Neuronal stem cell (in vitro differentiated cells): ENCODE results near the gene ANKRD28.

Source experiments
- DNase-seq: peaks from one replicate; pipeline ENCODE4 v3.0.0-alpha.2; 2013; ENCODE audit warnings: low spot score
- H2AFZ ChIP-seq: one replicate; pipeline ENCODE4 v1.6.1; 2013; ENCODE audit warnings: mild to moderate bottlenecking, low read length, inconsistent platforms
- H2AK5ac ChIP-seq: 2 replicates; pipeline ENCODE4 v1.6.1; 2013; ENCODE audit warnings: low read depth, mild to moderate bottlenecking, inconsistent platforms, low read length, moderate library complexity, mixed read lengths
- H2BK120ac ChIP-seq: 2 replicates; pipeline ENCODE4 v1.6.1; 2013; ENCODE audit warnings: low read depth, mild to moderate bottlenecking, inconsistent platforms, low read length, moderate library complexity, mixed read lengths
- H2BK12ac ChIP-seq: one replicate; pipeline ENCODE4 v1.6.1; 2013; ENCODE audit warnings: low read length, inconsistent platforms
- H2BK15ac ChIP-seq: 2 replicates; pipeline ENCODE4 v1.6.1; 2013; ENCODE audit warnings: mild to moderate bottlenecking, low read length, inconsistent platforms, mixed read lengths
- H2BK5ac ChIP-seq: one replicate; pipeline ENCODE4 v1.6.1; 2013; ENCODE audit warnings: inconsistent platforms, mild to moderate bottlenecking, low read length, moderate library complexity
- H3K14ac ChIP-seq: one replicate; pipeline ENCODE4 v1.6.1; 2013; ENCODE audit warnings: low read length, inconsistent platforms
- H3K18ac ChIP-seq: 2 replicates; pipeline ENCODE4 v1.6.1; 2013; ENCODE audit warnings: low read length, inconsistent platforms
- H3K23ac ChIP-seq: 2 replicates; pipeline ENCODE4 v1.6.1; 2013; ENCODE audit warnings: low read depth, mild to moderate bottlenecking, mixed read lengths, low read length, inconsistent platforms; ENCODE audit not compliant: poor library complexity
- H3K27ac ChIP-seq: replicated peaks from 3 replicates; pipeline ENCODE4 v1.5.1; 2013; ENCODE audit warnings: low read length, inconsistent platforms
- H3K27me3 ChIP-seq, 3 experiments: 2 replicates each; pipeline ENCODE4 v1.6.1; 2013; ENCODE audit warnings: low read length in 3 of 3, mild to moderate bottlenecking in 2 of 3, inconsistent platforms in 1 of 3, low read depth in 1 of 3, mixed read lengths in 1 of 3, moderate library complexity in 1 of 3; ENCODE audit not compliant: control insufficient read depth in 3 of 3, insufficient read depth in 3 of 3
- H3K36me3 ChIP-seq, 2 donors: replicated peaks in 1 of 2; 2 replicates each; pipeline ENCODE4 v1.6.1; 2013; ENCODE audit warnings: low read length in 2 of 2; ENCODE audit not compliant: control insufficient read depth in 2 of 2, insufficient read depth in 2 of 2
- H3K4ac ChIP-seq: 2 replicates; pipeline ENCODE4 v1.6.1; 2013; ENCODE audit warnings: inconsistent platforms, mild to moderate bottlenecking, low read length, moderate library complexity
- H3K4me1 ChIP-seq, 2 donors: 1 replicate in 1 of 2; 2 replicates in 1 of 2; pipeline ENCODE4 v1.6.1; 2013; ENCODE audit warnings: low read length in 2 of 2, low read depth in 1 of 2; ENCODE audit not compliant: control insufficient read depth in 2 of 2, insufficient read depth in 1 of 2
- H3K4me2 ChIP-seq: one replicate; pipeline ENCODE4 v1.6.1; 2013; ENCODE audit warnings: mild to moderate bottlenecking, low read length, inconsistent platforms; ENCODE audit not compliant: insufficient read depth, poor library complexity, severe bottlenecking
- H3K4me3 ChIP-seq, 2 donors: 2 replicates each; pipeline ENCODE4 v1.5.1; 2013; ENCODE audit warnings: low read length in 2 of 2, mild to moderate bottlenecking in 2 of 2, inconsistent platforms in 1 of 2, moderate library complexity in 1 of 2
- H3K79me1 ChIP-seq: one replicate; pipeline ENCODE4 v1.6.1; 2013; ENCODE audit warnings: low read depth, mild to moderate bottlenecking, inconsistent platforms, low read length, moderate library complexity
- H3K9ac ChIP-seq: one replicate; pipeline ENCODE4 v1.6.1; 2013; ENCODE audit warnings: mild to moderate bottlenecking, low read depth, low read length, inconsistent platforms; ENCODE audit not compliant: poor library complexity
- H3K9me3 ChIP-seq, 2 donors: replicated peaks in 1 of 2; 2 replicates each; pipeline versions ENCODE3 to v1.6.1; 2013; ENCODE audit warnings: low read length in 2 of 2, mild to moderate bottlenecking in 2 of 2, inconsistent platforms in 1 of 2, low read depth in 1 of 2, mixed read lengths in 1 of 2, moderate library complexity in 1 of 2; ENCODE audit not compliant: control insufficient read depth in 2 of 2, insufficient read depth in 1 of 2
- H4K8ac ChIP-seq: one replicate; pipeline ENCODE4 v1.6.1; 2013; ENCODE audit warnings: low read depth, mild to moderate bottlenecking, inconsistent platforms, low read length, moderate library complexity
- H4K91ac ChIP-seq: one replicate; pipeline ENCODE4 v1.6.1; 2013; ENCODE audit warnings: low read length, low read depth, mild to moderate bottlenecking, inconsistent platforms; ENCODE audit not compliant: poor library complexity
- WGBS, 2 donors: extraction: QIAGEN DNeasy Blood & Tissue Kit; methylation state at CpG; one replicate each; pipeline ENCODE4 v1.1.7; 2013; ENCODE audit warnings: missing lambda C conversion rate in 2 of 2, mixed read lengths in 1 of 2; ENCODE audit not compliant: insufficient read length in 2 of 2, insufficient replicate concordance in 1 of 2; ENCODE audit errors: extremely low coverage in 2 of 2; 5-methylcytosine and 5-hydroxymethylcytosine counted together

ANKRD28 gene

DNA sequence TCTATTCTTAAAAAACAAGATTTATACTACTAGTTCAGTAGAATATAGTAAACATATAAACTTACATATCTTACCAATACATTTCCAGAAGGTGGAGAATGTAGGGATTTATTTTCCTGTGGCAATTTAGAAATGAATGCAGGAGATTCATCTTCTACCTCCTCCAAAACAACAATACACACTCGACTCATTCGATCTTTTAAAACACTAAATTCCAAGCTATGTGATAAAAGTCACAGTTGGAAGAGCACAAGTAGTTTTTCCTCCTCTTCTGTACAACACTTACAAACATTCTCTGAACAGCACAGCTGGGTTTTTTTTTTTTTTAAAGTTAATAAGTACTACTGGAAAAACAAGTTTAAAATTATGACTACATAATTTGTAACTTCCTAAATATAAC is 1.4 kb downstream of the ANKRD28 start:
- H3K36me3 ChIP-seq: peaks cover 0 to 22% of the 10 kb centered on the region in 2 donors
- H3K9me3 ChIP-seq: peaks cover 0 to 6% of the 10 kb centered on the region in 2 donors
- H3K14ac ChIP-seq: no peak overlapping the region
- no peaks in the 10 kb centered on the region for H3K79me1 ChIP-seq
- no peak overlapping the region for H3K23ac ChIP-seq
- no peak overlapping the region for H4K91ac ChIP-seq
- no peak overlapping the region for H2AK5ac ChIP-seq
- H3K9ac ChIP-seq: no peak overlapping the region
- H3K27me3 ChIP-seq: no peaks in the 10 kb centered on the region
- no peak overlapping the region for H2AFZ ChIP-seq
- no peak overlapping the region for H3K18ac ChIP-seq
- no peak overlapping the region for H2BK5ac ChIP-seq
- H3K27ac ChIP-seq: no peak overlapping the region
- H2BK120ac ChIP-seq: no peak overlapping the region
- H3K4me1 ChIP-seq: peaks cover 0 to 17% of the 10 kb centered on the region in 2 donors
- no peak overlapping the region for H3K4ac ChIP-seq
- no peak overlapping the region for H3K4me2 ChIP-seq
- DNase-seq: no peak
- H2BK12ac ChIP-seq: no peak overlapping the region
- no CpG with 5 or more reads among the region's 2 CpGs for WGBS, 2 donors
- no peak overlapping the region for H4K8ac ChIP-seq
- peak overlapping the region in 1 of 2 donors; percentile 34 for H3K4me3 ChIP-seq
- H2BK15ac ChIP-seq: no peak overlapping the region

DNA sequence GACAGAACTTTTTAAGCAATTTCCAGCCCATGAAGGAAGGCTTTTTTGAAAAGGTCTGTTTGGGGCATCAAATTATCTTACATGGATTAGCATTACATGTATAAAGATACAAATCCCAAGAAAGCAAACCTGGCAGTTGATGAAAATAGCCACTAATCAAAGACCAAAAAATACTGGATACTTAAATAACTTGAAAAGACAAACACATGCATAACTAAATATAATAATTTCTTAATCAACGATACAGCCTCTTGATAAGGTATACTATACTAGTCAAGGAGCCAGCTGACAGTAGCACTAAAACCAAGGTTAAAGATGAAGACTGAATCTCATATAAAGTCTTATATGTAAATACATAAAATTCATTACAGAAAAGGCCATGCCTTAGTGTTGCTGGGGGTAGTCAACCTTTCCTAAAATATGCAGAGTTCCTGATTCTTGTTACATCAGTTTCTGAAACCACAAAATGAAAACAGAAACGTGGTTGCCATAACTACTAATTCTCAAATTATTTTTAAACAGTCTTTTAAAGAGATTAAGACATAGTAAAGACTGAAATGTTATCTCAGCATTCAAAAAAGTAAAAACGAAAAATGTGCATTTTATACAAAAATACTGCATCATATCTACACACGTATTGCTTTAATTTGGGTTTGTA is 2.0 kb downstream of the ANKRD28 start:
- Histone ChIP-seq H3K4me3 (peak overlapping the region in 1 of 2 donors; percentile 34), H3K4me2 (no peak overlapping the region), H2BK15ac (no peak overlapping the region), H3K9ac (no peak overlapping the region), H3K27ac (no peak overlapping the region), H3K23ac (no peak overlapping the region), H2BK12ac (no peak overlapping the region), H3K18ac (no peak overlapping the region), H3K36me3 (peaks cover 0 to 24% of the 10 kb centered on the region in 2 donors), H3K4ac (no peak overlapping the region), H2AK5ac (no peak overlapping the region), H4K91ac (no peak overlapping the region), H2BK120ac (no peak overlapping the region), H3K14ac (no peak overlapping the region), H3K9me3 (peaks cover 0 to 11% of the 10 kb centered on the region in 2 donors), H3K4me1 (peaks cover 0 to 17% of the 10 kb centered on the region in 2 donors), H4K8ac (no peak overlapping the region), H3K79me1 (no peaks in the 10 kb centered on the region), H2AFZ (no peak overlapping the region), H2BK5ac (no peak overlapping the region), H3K27me3 (no peaks in the 10 kb centered on the region)
- no peak for DNase-seq
- WGBS, 2 donors: no CpG with 5 or more reads among the region's 4 CpGs

DNA sequence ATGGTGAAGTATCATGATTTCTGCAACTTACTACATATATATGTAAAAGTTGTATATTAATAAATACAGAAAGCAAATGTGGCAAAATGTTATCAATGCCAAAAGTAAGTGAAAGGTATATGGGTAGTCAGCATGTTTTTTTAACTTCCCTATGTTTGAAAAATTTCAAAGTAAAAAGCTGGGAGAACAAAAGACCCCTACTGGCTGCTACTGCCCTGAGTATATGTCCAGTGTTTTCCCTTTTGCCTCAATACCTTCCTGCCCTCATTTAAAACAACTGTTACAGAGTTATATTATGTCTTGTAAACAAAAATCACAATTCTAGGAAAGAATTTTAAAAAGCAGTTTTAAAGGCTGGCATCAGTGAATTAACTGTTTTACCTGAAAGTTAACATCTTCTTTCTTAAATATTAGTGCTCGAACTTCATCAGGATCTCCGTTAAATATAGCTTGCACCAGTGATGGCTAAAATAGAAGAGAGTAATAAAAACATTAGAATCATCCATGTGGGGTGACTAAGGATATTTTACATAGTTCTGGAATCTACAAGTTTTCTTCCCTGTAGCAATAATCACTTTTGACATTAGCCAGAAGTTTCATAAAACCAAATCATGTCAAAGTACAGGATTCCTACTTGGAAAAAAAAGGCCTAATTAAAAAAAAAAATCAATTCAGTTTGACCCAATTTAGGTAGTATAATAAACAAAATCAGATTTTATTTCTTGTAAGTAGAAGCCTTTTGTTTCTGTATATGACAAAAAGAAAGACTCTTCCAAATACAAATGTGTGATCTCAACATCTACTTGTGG is 2.7 kb downstream of the ANKRD28 start:
- H3K4me2 ChIP-seq: no peak overlapping the region
- no peak overlapping the region for H4K8ac ChIP-seq
- no peak for DNase-seq
- H3K4me3 ChIP-seq: peak overlapping the region in 1 of 2 donors; percentile 34
- H3K27ac ChIP-seq: no peak overlapping the region
- H2BK5ac ChIP-seq: no peak overlapping the region
- H3K36me3 ChIP-seq: peaks cover 0 to 24% of the 10 kb centered on the region in 2 donors
- H3K79me1 ChIP-seq: no peaks in the 10 kb centered on the region
- H3K14ac ChIP-seq: no peak overlapping the region
- peaks cover 0 to 15% of the 10 kb centered on the region in 2 donors for H3K9me3 ChIP-seq
- WGBS, 2 donors: no CpG with 5 or more reads among the region's 2 CpGs
- H3K4ac ChIP-seq: no peak overlapping the region
- H3K18ac ChIP-seq: no peak overlapping the region
- H4K91ac ChIP-seq: no peak overlapping the region
- H3K9ac ChIP-seq: no peak overlapping the region
- no peak overlapping the region for H2BK12ac ChIP-seq
- H2AK5ac ChIP-seq: no peak overlapping the region
- H2BK15ac ChIP-seq: no peak overlapping the region
- no peak overlapping the region for H2BK120ac ChIP-seq
- no peaks in the 10 kb centered on the region for H3K27me3 ChIP-seq
- H3K23ac ChIP-seq: no peak overlapping the region
- H2AFZ ChIP-seq: no peak overlapping the region
- H3K4me1 ChIP-seq: peaks cover 0 to 17% of the 10 kb centered on the region in 2 donors

DNA sequence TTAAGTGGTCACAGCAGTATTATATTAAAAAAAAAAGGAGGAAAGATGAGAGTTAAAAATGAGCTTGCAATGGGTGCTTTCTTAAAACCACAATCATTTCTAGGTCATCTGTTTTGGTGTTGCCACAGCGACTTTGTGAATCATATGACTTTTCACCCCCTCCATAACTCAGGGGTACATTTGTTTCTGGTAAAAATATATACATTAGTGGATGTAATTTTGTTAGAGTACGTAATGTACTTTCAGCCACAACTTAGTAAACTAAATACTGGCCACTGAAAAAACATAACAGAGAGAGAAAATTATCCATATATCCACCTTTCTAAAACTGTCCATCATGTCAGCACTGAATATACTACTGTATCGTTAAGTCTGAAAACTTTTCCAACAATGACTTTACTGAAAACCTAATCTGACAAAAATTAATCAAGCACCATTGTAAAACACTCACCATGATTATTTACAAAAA is 3.4 kb downstream of the ANKRD28 start:
- no peak overlapping the region for H2BK5ac ChIP-seq
- H3K9ac ChIP-seq: no peak overlapping the region
- H2AK5ac ChIP-seq: no peak overlapping the region
- no peak overlapping the region for H3K4me2 ChIP-seq
- DNase-seq: no peak
- no CpG with 5 or more reads among the region's 3 CpGs for WGBS, 2 donors
- H3K23ac ChIP-seq: no peak overlapping the region
- no peak overlapping the region for H2AFZ ChIP-seq
- H2BK15ac ChIP-seq: no peak overlapping the region
- no peaks in the 10 kb centered on the region for H3K27me3 ChIP-seq
- H3K14ac ChIP-seq: no peak overlapping the region
- no peaks in the 10 kb centered on the region for H3K79me1 ChIP-seq
- H3K4me1 ChIP-seq: peaks cover 0 to 17% of the 10 kb centered on the region in 2 donors
- H2BK120ac ChIP-seq: no peak overlapping the region
- H4K91ac ChIP-seq: no peak overlapping the region
- peaks cover 0 to 24% of the 10 kb centered on the region in 2 donors for H3K36me3 ChIP-seq
- no peak overlapping the region for H3K4ac ChIP-seq
- peaks cover 0 to 18% of the 10 kb centered on the region in 2 donors for H3K9me3 ChIP-seq
- H3K18ac ChIP-seq: no peak overlapping the region
- H3K4me3 ChIP-seq: no peak overlapping the region
- no peak overlapping the region for H4K8ac ChIP-seq
- no peak overlapping the region for H3K27ac ChIP-seq
- H2BK12ac ChIP-seq: no peak overlapping the region
